Measurements from ENCODE around the gene LTBP3. TPM values are rescaled to one million over a fixed set of nuclear protein-coding genes. Genes with fewer than 3 reads are reported as not detected.

LTBP3 gene
- total and polyA plus RNA-seq, 2 of the 13 experiments (the other 11 are each of a cell fraction or from before 2014, with no cell fraction given) = 12.2 to 68.1 TPM

DNA sequence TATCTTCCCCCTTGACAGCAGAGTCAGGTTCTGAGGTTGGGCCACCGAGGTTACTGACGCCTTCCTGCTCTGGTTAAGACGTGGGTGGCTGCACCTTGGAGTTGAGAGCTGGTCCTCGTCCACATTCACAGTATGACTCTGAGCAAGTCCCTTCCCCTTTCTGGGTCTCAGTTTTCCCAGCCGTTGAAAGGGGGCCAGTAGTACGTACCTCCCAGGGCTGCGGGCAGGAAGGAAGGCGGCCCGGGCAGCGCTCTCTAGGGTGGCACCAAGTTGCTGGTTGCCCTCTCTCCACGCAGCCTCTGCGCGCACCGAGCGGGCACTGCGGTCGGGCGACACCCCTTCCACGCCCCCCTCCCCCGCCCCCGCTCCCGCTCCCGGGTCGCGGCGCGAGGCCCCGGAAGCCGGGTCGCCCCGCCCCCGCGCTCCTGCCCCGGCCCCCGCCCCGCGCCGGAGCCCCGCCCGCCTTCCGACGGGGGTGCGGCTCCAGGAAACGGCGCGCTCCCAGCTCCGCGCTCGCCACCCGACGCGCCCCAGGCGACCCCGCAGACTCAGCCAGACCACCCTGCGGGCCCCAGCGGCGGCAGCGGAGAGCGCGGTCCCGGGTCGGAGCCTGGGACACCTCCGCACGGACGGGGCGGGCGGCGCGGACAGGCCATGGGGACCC, 17.5 kb upstream of the LTBP3 start, which contains the start of gene EHBP1L1 (continued):
- TF ChIP-seq, protein P1, sequence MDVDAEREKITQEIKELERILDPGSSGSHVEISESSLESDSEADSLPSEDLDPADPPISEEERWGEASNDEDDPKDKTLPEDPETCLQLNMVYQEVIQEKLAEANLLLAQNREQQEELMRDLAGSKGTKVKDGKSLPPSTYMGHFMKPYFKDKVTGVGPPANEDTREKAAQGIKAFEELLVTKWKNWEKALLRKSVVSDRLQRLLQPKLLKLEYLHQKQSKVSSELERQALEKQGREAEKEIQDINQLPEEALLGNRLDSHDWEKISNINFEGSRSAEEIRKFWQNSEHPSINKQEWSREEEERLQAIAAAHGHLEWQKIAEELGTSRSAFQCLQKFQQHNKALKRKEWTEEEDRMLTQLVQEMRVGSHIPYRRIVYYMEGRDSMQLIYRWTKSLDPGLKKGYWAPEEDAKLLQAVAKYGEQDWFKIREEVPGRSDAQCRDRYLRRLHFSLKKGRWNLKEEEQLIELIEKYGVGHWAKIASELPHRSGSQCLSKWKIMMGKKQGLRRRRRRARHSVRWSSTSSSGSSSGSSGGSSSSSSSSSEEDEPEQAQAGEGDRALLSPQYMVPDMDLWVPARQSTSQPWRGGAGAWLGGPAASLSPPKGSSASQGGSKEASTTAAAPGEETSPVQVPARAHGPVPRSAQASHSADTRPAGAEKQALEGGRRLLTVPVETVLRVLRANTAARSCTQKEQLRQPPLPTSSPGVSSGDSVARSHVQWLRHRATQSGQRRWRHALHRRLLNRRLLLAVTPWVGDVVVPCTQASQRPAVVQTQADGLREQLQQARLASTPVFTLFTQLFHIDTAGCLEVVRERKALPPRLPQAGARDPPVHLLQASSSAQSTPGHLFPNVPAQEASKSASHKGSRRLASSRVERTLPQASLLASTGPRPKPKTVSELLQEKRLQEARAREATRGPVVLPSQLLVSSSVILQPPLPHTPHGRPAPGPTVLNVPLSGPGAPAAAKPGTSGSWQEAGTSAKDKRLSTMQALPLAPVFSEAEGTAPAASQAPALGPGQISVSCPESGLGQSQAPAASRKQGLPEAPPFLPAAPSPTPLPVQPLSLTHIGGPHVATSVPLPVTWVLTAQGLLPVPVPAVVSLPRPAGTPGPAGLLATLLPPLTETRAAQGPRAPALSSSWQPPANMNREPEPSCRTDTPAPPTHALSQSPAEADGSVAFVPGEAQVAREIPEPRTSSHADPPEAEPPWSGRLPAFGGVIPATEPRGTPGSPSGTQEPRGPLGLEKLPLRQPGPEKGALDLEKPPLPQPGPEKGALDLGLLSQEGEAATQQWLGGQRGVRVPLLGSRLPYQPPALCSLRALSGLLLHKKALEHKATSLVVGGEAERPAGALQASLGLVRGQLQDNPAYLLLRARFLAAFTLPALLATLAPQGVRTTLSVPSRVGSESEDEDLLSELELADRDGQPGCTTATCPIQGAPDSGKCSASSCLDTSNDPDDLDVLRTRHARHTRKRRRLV (CRISPR knock-in tag; IDR thresholded peaks at IDR 0.05) = no peak
- TF ChIP-seq CHD4 (IDR thresholded peaks at IDR 0.05; ENCODE audit: borderline replicate concordance, low read length) = peak; percentile 94; the same call in 1 of the 2 replicates
- TF ChIP-seq POLR2A (IDR thresholded peaks at IDR 0.05; ENCODE audit: insufficient read depth in 1 of 2, low read depth in 2 of 2, low read length in 2 of 2) = no peak
- no peak for TF ChIP-seq ZNF296 (CRISPR knock-in tag; conservative IDR thresholded peaks at IDR 0.05)
- no peak for TF ChIP-seq ZNF24 (IDR thresholded peaks at IDR 0.05)
- no peak for TF ChIP-seq ZNF616 (CRISPR knock-in tag; IDR thresholded peaks at IDR 0.05; ENCODE audit: low read depth)
- no peak for TF ChIP-seq SIN3B (IDR thresholded peaks at IDR 0.05; ENCODE audit: low read length)
- no peak for TF ChIP-seq ZMAT5 (CRISPR knock-in tag; IDR thresholded peaks at IDR 0.05; ENCODE audit: borderline replicate concordance, low read depth)
- no peak for TF ChIP-seq KAT8 (CRISPR knock-in tag; IDR thresholded peaks at IDR 0.05)
- no peak for TF ChIP-seq FOXA3 (CRISPR knock-in tag; IDR thresholded peaks at IDR 0.05)
- TF ChIP-seq TAF1 (CRISPR knock-in tag; IDR thresholded peaks at IDR 0.05) = no peak
- TF ChIP-seq HOMEZ (CRISPR knock-in tag; IDR thresholded peaks at IDR 0.05; ENCODE audit: low read depth) = no peak
- TF ChIP-seq GABPB1 (CRISPR knock-in tag; IDR thresholded peaks at IDR 0.05) = peak; percentile 24; the same call in 1 of the 2 replicates
- no peak for TF ChIP-seq RXRA (CRISPR knock-in tag; IDR thresholded peaks at IDR 0.05)
- peak; percentile 96 for TF ChIP-seq ZNF543 (CRISPR knock-in tag; IDR thresholded peaks at IDR 0.05)
- no peak for TF ChIP-seq ZNF264 (CRISPR knock-in tag; IDR thresholded peaks at IDR 0.05)
- TF ChIP-seq, protein P2, sequence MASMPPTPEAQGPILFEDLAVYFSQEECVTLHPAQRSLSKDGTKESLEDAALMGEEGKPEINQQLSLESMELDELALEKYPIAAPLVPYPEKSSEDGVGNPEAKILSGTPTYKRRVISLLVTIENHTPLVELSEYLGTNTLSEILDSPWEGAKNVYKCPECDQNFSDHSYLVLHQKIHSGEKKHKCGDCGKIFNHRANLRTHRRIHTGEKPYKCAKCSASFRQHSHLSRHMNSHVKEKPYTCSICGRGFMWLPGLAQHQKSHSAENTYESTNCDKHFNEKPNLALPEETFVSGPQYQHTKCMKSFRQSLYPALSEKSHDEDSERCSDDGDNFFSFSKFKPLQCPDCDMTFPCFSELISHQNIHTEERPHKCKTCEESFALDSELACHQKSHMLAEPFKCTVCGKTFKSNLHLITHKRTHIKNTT (CRISPR knock-in tag; IDR thresholded peaks at IDR 0.05) = no peak
- no peak for TF ChIP-seq DPF2 (CRISPR knock-in tag; IDR thresholded peaks at IDR 0.05; ENCODE audit: borderline replicate concordance, low read depth)
- TF ChIP-seq ZNF564 (CRISPR knock-in tag; IDR thresholded peaks at IDR 0.05) = peak; percentile 39; the same call in 1 of the 2 replicates
- TF ChIP-seq EHMT2 (IDR thresholded peaks at IDR 0.05; ENCODE audit: borderline replicate concordance, low read depth, low read length) = no peak
- no peak for TF ChIP-seq ZNF337 (CRISPR knock-in tag; IDR thresholded peaks at IDR 0.05; ENCODE audit: borderline replicate concordance, low read depth)
- TF ChIP-seq JDP2 (CRISPR knock-in tag; IDR thresholded peaks at IDR 0.05; ENCODE audit: borderline replicate concordance) = no peak
- TF ChIP-seq ZNF501 (CRISPR knock-in tag; IDR thresholded peaks at IDR 0.05) = no peak
- no peak for TF ChIP-seq ZNF256 (CRISPR knock-in tag; conservative IDR thresholded peaks at IDR 0.05)
- no peak for TF ChIP-seq ZBTB38 (CRISPR knock-in tag; IDR thresholded peaks at IDR 0.05)
